ENCODE data around the gene TBX5. TPM values are rescaled to one million over a fixed set of nuclear protein-coding genes. Genes with fewer than 3 reads are reported as not detected.

Gene TBX5
- total and polyA plus RNA-seq, 4 donors = 0.33 to 0.42 TPM; not detected in 2

- ATAC-seq (ENCODE audit: low FRiP score) (no peak), DNase-seq (no peak)
- intact Hi-C loops (cut with DNase I) = no loop called here
- H3K36me3 ChIP-seq (ENCODE audit: control insufficient read depth in 1 of 2, insufficient read depth in 2 of 2, low read length in 1 of 2) = no peaks in the 10 kb centered on the region
- H3K4me1 ChIP-seq (ENCODE audit: control insufficient read depth in 1 of 2, insufficient read depth in 2 of 2, low read length in 2 of 2) = no peaks in the 10 kb centered on the region
- whole genome bisulfite sequencing, 2 donors = 2 to 4% methylated on average over 25 of the region's 25 CpGs
- peaks cover 4% of the 10 kb centered on the region for H3K9me3 ChIP-seq (ENCODE audit: control insufficient read depth, low read length)
- H3K4me3 ChIP-seq (ENCODE audit: low read length in 2 of 2) = no peak overlapping the region
- H3K27me3 ChIP-seq (ENCODE audit: control insufficient read depth in 1 of 2, insufficient read depth in 2 of 2, low read length in 1 of 2) = no peaks in the 10 kb centered on the region
- no peak overlapping the region for H3K27ac ChIP-seq (ENCODE audit: low read depth in 1 of 2, low read length in 2 of 2)
Observed at GRCh38 chr12:114439261-114439683, 33.3 kb upstream of the TBX5 start.

- DNase-seq (no peak), ATAC-seq (ENCODE audit: low FRiP score) (no peak)
- H3K36me3 ChIP-seq (ENCODE audit: control insufficient read depth in 1 of 2, insufficient read depth in 2 of 2, low read length in 1 of 2) = no peaks in the 10 kb centered on the region
- H3K27ac ChIP-seq (ENCODE audit: low read depth in 1 of 2, low read length in 2 of 2) = no peak overlapping the region
- intact Hi-C loops (cut with DNase I) = no loop called here
- 6 to 9% methylated on average over 8 of the region's 8 CpGs for WGBS, 2 donors
- H3K4me3 ChIP-seq (ENCODE audit: low read length in 2 of 2) = no peak overlapping the region
- peaks cover 4% of the 10 kb centered on the region for H3K9me3 ChIP-seq (ENCODE audit: control insufficient read depth, low read length)
- no peaks in the 10 kb centered on the region for H3K4me1 ChIP-seq (ENCODE audit: control insufficient read depth in 1 of 2, insufficient read depth in 2 of 2, low read length in 2 of 2)
- no peaks in the 10 kb centered on the region for H3K27me3 ChIP-seq (ENCODE audit: control insufficient read depth in 1 of 2, insufficient read depth in 2 of 2, low read length in 1 of 2)
Observed at GRCh38 chr12:114438635-114439256, 32.8 kb upstream of the TBX5 start.

GRCh38 chr12:114434341-114434740 is 28.4 kb upstream of the TBX5 start:
- no peaks in the 10 kb centered on the region for H3K36me3 ChIP-seq (ENCODE audit: control insufficient read depth in 1 of 2, insufficient read depth in 2 of 2, low read length in 1 of 2)
- H3K27me3 ChIP-seq (ENCODE audit: control insufficient read depth in 1 of 2, insufficient read depth in 2 of 2, low read length in 1 of 2) = no peaks in the 10 kb centered on the region
- H3K4me1 ChIP-seq (ENCODE audit: control insufficient read depth in 1 of 2, insufficient read depth in 2 of 2, low read length in 2 of 2) = no peaks in the 10 kb centered on the region
- no peak overlapping the region for H3K4me3 ChIP-seq (ENCODE audit: low read length in 2 of 2)
- H3K9me3 ChIP-seq (ENCODE audit: control insufficient read depth, low read length) = peaks cover 4% of the 10 kb centered on the region
- no peak overlapping the region for H3K27ac ChIP-seq (ENCODE audit: low read depth in 1 of 2, low read length in 2 of 2)
- ATAC-seq (ENCODE audit: low FRiP score) (no peak), DNase-seq (no peak)
- 47 to 57% methylated on average over 3 of the region's 3 CpGs for WGBS, 2 donors
- intact Hi-C loops (cut with DNase I) = no loop called here

- WGBS, 2 donors = 37 to 49% methylated on average over 1 of the region's 1 CpG
- no peaks in the 10 kb centered on the region for H3K9me3 ChIP-seq (ENCODE audit: control insufficient read depth, low read length)
- no peaks in the 10 kb centered on the region for H3K36me3 ChIP-seq (ENCODE audit: control insufficient read depth in 1 of 2, insufficient read depth in 2 of 2, low read length in 1 of 2)
- DNase-seq (no peak), ATAC-seq (ENCODE audit: low FRiP score) (no peak)
- no peak overlapping the region for H3K27ac ChIP-seq (ENCODE audit: low read depth in 1 of 2, low read length in 2 of 2)
- intact Hi-C loops (cut with DNase I) = no loop called here
- H3K4me3 ChIP-seq (ENCODE audit: low read length in 2 of 2) = no peak overlapping the region
- no peaks in the 10 kb centered on the region for H3K27me3 ChIP-seq (ENCODE audit: control insufficient read depth in 1 of 2, insufficient read depth in 2 of 2, low read length in 1 of 2)
- H3K4me1 ChIP-seq (ENCODE audit: control insufficient read depth in 1 of 2, insufficient read depth in 2 of 2, low read length in 2 of 2) = peaks cover 0 to 2% of the 10 kb centered on the region in 2 donors
Observed at GRCh38 chr12:114431902-114432301, 26.0 kb upstream of the TBX5 start.

GRCh38 chr12:114430306-114430705 is 24.4 kb upstream of the TBX5 start:
- ATAC-seq (ENCODE audit: low FRiP score) = no peak
- intact Hi-C loops (cut with DNase I) = no loop called here
- H3K27ac ChIP-seq (ENCODE audit: low read depth in 1 of 2, low read length in 2 of 2) = no peak overlapping the region

GRCh38 chr12:114425031-114425626 is 19.2 kb upstream of the TBX5 start:
- Histone ChIP-seq H3K9me3 (ENCODE audit: control insufficient read depth, low read length) (no peaks in the 10 kb centered on the region), H3K27me3 (ENCODE audit: control insufficient read depth in 1 of 2, insufficient read depth in 2 of 2, low read length in 1 of 2) (no peaks in the 10 kb centered on the region), H3K4me3 (ENCODE audit: low read length in 2 of 2) (no peak overlapping the region), H3K27ac (ENCODE audit: low read depth in 1 of 2, low read length in 2 of 2) (no peak overlapping the region), H3K36me3 (ENCODE audit: control insufficient read depth in 1 of 2, insufficient read depth in 2 of 2, low read length in 1 of 2) (no peaks in the 10 kb centered on the region), H3K4me1 (ENCODE audit: control insufficient read depth in 1 of 2, insufficient read depth in 2 of 2, low read length in 2 of 2) (peaks cover 0 to 2% of the 10 kb centered on the region in 2 donors)
- WGBS, 2 donors = 52 to 56% methylated on average over 3 of the region's 3 CpGs
- intact Hi-C loops (cut with DNase I) = no loop called here
- DNase-seq = no peak
- ATAC-seq (ENCODE audit: low FRiP score) = no peak

More at GRCh38 chr12:114430306-114430705, 24.4 kb upstream of the TBX5 start:
- Histone ChIP-seq H3K36me3 (ENCODE audit: control insufficient read depth in 1 of 2, insufficient read depth in 2 of 2, low read length in 1 of 2) (no peaks in the 10 kb centered on the region), H3K27me3 (ENCODE audit: control insufficient read depth in 1 of 2, insufficient read depth in 2 of 2, low read length in 1 of 2) (no peaks in the 10 kb centered on the region), H3K4me1 (ENCODE audit: control insufficient read depth in 1 of 2, insufficient read depth in 2 of 2, low read length in 2 of 2) (peaks cover 0 to 2% of the 10 kb centered on the region in 2 donors), H3K4me3 (ENCODE audit: low read length in 2 of 2) (no peak overlapping the region), H3K9me3 (ENCODE audit: control insufficient read depth, low read length) (no peaks in the 10 kb centered on the region)
- 52 to 59% methylated on average over 4 of the region's 4 CpGs for WGBS, 2 donors
- no peak for DNase-seq

- ATAC-seq (ENCODE audit: low FRiP score) (no peak), DNase-seq (no peak)
- no peak overlapping the region for H3K27ac ChIP-seq (ENCODE audit: low read depth in 1 of 2, low read length in 2 of 2)
- WGBS, 2 donors = 74 to 79% methylated on average over 4 of the region's 4 CpGs
- H3K27me3 ChIP-seq (ENCODE audit: control insufficient read depth in 1 of 2, insufficient read depth in 2 of 2, low read length in 1 of 2) = peaks cover 0 to 1% of the 10 kb centered on the region in 2 donors
- H3K4me1 ChIP-seq (ENCODE audit: control insufficient read depth in 1 of 2, insufficient read depth in 2 of 2, low read length in 2 of 2) = no peaks in the 10 kb centered on the region
- intact Hi-C loops (cut with DNase I) = no loop called here
- H3K9me3 ChIP-seq (ENCODE audit: control insufficient read depth, low read length) = no peaks in the 10 kb centered on the region
- H3K36me3 ChIP-seq (ENCODE audit: control insufficient read depth in 1 of 2, insufficient read depth in 2 of 2, low read length in 1 of 2) = no peaks in the 10 kb centered on the region
- H3K4me3 ChIP-seq (ENCODE audit: low read length in 2 of 2) = no peak overlapping the region
Observed at GRCh38 chr12:114420944-114421335, 15.0 kb upstream of the TBX5 start.

- intact Hi-C loops (cut with DNase I) = no loop called here
- Histone ChIP-seq H3K9me3 (ENCODE audit: control insufficient read depth, low read length) (no peaks in the 10 kb centered on the region), H3K4me3 (ENCODE audit: low read length in 2 of 2) (no peak overlapping the region), H3K4me1 (ENCODE audit: control insufficient read depth in 1 of 2, insufficient read depth in 2 of 2, low read length in 2 of 2) (no peaks in the 10 kb centered on the region), H3K36me3 (ENCODE audit: control insufficient read depth in 1 of 2, insufficient read depth in 2 of 2, low read length in 1 of 2) (no peaks in the 10 kb centered on the region), H3K27me3 (ENCODE audit: control insufficient read depth in 1 of 2, insufficient read depth in 2 of 2, low read length in 1 of 2) (peaks cover 0 to 1% of the 10 kb centered on the region in 2 donors), H3K27ac (ENCODE audit: low read depth in 1 of 2, low read length in 2 of 2) (no peak overlapping the region)
- DNase-seq = no peak
- no peak for ATAC-seq (ENCODE audit: low FRiP score)
- 50 to 66% methylated on average over 8 of the region's 8 CpGs for WGBS, 2 donors
Observed at GRCh38 chr12:114420182-114420943, 14.4 kb upstream of the TBX5 start.

Measured in aorta (tissue), 5 donors.